HG03565 (cell line): ENCODE results near the gene ARMH4.
"Not testable (repeated sequence)": the region's sequence is repeated elsewhere in the genome, so short reads cannot be mapped to it uniquely, and the experiment has no call there.

ENCODE experiments used
- ATAC-seq: cut with Tn5 transposase; IDR thresholded peaks from one replicate; pipeline ENCODE4 v1.9.1; 2021; ENCODE audit warnings: mild to moderate bottlenecking, moderate library complexity; ENCODE audit not compliant: unreplicated experiment

The ARMH4 gene

DNA sequence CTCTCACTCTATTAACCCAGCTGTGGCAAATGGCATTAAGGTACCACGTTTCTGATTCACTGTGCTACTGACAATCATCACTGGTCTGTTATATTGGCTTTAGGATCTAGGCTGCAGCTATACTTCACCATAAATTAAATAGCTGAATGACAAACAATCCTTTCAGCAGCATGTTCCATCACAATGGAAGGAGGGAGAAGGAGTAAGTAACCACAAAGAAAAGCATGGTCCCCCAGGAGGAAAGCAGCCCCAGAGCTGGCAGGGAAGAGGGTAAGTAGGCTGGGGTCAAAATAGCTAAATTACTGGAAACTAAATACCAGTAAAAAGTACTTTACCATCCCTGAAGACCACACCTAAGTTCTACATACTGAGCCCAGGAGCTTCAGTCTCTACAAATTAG lies 2.8 kb downstream of the ARMH4 start:
- ATAC-seq = no peak

DNA sequence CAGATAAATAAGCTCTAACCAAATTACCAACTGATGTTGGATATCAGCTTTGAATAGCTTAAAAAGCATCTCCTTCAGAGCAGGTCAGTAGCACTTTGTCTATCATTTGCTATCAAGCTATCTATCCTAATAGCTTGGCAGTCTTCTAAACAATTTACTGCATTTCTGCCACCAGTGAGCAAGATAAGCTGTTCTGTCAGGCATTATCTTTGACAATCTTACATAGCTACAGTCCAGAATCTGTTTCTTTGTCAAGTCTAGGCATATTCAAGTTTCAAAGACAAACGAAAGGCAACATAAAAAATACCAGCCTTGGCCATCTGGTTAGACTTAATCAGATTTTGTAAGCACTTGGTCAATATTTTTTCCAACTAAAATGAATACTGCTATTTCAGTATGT lies 5.6 kb downstream of the ARMH4 start:
- ATAC-seq = no peak

DNA sequence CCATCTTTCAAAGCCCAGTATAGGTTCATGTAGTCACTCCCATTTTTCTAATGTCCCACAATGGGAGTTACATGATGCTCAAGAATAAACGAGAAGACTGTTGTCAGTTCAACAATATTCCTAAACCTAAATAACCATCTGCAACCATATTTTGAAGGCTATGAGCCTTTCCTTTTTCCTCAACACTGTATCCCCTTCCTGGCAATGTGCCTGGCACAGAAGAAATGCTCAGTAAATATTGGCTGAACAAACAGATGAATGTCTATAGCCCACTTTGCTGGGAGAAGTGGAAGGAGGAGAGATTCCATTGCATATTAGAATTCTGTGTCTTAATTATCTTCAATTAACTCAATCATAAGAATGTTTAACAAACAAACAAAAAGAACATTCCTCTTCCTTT lies 6.1 kb downstream of the ARMH4 start:
- ATAC-seq = no peak

DNA sequence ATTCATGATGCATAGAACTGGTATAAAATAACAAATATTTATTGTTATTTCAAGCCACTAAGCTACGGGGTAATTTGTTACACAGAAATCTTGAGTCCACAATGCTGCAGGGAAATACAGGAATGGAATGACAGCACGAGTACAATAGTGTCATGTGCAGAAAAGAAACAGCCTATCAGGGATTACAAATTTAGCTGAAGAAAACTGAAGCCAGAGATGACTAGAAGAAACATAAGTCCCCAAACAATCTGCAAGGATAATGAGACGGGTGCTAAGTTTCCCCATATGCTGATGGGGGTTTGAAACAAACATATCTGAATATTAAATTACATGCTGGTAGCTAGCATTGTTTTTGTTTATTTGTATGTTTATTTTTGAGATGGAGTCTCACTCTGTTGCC lies 8.9 kb downstream of the ARMH4 start:
- ATAC-seq = no peak

DNA sequence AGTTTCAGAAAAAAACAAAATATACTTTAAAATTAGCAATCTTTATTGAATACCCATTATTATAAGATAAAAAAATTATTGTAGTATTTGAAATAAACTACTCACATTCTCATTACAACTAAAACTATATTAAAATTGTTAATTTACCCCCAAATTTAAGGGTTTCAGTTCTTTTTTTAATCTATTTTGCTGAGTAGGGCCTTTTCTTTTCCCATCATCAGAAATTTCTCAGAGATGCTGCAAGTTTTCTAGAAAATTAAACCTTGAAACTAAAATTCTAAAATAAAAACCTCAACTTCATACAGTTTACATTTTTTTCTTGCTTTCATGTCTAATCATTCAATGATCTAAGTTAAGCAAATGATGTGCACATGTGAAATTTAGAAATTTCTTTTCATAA lies 10.1 kb downstream of the ARMH4 start:
- ATAC-seq = no peak

DNA sequence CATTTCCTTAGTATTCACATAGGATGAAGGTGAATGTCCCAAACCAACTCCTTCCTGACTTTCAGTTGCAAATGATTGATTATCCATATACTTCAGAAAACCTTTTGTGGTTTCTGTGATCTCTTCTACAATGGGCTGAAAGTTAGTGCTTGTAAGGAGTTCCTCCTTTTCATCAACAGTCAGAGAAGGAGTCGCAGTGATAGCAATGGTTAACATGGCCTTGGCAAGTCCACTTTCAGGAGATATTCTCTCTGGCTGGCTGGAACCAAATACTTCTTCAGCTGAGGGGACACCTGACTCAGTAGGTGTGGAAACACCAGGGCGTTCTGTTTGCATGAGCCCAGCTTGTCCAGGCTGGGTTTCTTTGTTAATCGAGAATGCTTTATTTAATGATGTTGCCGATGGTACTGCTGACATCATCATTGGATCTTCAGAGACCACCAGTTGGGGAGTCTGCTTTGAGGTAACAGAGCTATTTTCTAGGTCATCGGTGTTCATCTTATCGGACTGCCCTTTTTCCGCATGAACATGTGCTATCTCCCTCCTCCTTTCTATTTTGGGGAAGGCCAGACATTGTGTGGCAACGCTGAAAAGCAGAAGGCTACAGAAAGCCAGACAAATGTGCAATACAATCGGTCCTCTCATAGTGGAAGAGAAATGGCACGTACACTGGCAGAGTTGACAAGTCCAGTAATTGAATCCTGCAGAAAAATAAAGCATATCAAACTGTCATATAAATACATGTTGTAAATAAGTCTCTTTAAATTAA lies 13.1 kb downstream of the ARMH4 start:
- ATAC-seq = no peak

DNA sequence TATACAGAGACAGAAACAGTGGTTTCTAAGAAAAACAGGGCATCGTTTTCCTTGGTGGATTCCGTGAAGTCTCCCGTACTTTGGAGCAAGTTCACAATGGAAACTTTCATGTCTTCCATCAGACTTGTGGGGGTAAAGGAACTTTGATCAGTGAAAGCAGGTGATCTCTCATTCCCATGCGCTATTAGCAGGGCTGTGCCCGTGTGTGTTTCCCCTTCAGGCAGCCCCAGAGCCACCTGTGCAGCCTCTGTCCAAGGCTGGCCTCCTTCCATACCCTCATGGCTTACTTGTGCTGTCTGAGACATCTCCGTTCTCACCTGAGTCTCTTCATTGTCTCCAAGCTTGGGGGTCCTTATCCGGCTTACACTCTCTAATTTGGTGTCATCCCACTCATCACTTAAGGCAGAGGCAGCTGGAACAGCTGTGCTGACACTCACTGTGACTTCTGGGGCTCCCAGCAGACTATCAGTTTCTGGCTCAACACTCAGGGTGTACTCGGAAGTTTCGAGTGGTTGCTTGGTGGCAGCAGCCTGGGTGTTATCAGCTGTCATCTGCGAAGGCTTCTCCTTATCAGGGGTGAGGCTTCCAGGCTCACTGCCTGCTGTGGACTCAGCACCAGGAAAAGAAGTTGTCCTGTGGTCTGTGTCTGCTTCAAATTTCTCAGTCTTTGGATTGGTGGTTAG lies 13.8 kb downstream of the ARMH4 start:
- no peak for ATAC-seq

DNA sequence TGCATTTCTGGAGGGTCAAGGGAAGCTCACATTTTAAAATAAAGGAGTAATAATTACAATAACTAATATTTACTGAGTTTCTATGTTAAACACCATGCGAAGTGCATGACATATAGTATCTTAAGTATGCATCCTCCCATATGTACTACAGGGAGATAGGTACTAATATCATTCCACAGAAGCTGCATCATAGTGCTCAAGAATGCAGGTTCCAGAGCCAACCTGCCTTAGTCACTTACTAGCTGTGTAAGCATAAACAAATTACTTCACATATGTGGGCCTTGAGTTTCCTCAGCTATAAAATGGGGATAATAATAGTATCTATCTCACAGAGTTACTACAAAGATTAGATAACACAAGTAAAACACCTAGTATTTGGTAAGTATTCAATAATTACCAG lies 18.3 kb downstream of the ARMH4 start:
- no peak for ATAC-seq

DNA sequence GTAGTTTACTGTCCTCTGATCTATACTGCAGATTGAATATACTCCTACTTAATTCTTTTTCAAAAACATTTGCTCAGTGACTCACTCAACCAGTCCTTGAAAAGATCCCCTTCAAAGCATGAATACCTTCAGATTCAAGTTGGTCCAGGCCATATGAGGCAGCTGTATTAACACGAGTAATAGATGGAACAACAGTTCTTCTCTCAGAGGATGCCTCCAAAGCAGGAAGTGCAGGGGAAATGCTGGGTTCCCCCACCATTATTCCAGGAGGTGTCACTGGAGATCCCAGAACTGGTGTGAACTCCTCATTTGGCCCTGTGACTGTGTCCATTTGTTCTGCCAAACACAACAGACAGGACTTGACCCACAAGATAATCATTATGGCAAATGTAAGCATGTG lies 20.6 kb downstream of the ARMH4 start:
- ATAC-seq = no peak

DNA sequence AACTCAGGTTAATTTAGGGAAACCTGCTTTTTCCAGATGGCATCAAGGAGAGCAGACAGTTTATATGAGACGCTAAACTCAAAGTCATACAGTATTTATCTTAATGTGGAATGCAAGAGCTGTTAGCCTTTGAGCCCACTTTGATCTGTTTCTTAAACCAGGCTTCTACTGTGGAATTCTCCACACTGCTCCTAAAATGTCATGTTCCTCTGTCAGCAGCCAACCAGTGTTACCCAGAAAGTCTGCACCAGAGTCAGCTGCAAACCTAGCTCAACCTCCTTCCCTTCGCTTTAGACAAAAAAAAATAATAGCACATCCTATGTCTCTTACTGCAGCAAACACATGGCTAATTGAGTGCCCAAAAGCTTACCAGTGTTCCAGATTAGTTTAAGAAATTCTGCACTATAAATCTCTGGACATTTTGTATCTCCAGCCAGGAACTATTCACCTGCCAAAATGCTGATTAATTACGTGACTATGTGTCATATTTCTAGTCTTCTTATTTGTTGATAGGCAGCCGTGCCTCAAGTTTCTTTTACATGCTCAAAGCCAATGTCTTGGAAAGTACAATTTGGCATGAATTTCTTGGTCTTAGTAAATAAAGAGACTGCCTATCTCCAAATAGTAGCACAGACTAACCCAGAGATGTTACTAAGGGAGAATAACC lies 21.8 kb downstream of the ARMH4 start:
- no peak for ATAC-seq

DNA sequence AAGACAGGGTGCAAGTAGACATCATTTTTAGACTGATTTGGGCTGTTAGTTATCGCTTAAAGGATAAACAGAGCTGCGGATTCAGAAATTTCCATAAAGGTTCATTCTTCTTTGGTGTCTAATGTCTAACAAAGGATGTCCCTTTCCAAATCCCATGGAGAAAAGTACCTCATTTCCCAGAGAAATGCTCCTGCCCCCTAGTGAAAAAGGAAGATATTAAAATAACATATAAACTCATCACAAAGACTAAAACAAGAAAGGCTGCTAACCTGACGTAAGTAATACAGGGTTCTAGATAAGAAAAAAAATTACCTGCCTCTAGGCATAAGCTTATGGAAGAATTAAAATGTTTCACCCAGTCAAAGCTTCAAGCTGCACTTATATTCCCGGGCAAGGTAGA lies 22.8 kb downstream of the ARMH4 start:
- no peak for ATAC-seq

DNA sequence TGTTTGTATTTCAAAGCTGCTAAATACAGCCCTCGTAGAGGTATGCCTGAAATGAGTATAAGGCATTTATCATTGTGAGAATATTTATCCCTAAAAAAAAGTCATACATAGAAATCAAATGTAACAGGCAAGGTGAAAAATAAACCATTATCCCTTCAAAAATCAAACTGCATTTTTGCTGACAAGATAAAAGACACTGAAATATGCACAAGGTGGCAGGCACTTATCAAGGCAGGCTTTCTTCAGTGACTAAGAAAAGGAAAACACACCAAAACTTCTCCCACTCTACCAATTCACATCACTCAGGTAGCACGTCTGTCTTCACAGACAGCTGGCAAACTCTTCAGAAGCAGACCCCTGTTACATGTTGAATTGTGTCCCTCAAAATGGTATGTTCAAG lies 23.6 kb downstream of the ARMH4 start:
- ATAC-seq = no peak

DNA sequence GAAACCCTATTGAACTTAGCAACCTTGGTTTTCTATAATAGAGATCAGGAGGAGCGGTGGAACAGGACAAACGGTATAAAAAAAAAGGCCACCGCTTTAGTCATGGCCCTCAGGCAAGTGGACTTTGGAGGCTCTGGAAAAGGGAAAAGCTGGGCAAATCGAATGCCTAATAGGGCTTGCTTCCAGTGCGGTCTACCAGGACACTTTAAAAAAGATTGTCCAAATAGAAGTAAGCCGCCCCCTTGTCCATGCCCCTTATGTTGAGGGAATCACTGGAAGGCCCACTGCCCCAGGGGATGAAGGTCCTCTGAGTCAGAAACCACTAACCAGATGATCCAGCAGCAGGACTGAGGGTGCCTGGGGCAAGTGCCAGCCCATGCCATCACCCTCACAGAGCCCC lies 29.5 kb downstream of the ARMH4 start:
- not testable (repeated sequence) for ATAC-seq

DNA sequence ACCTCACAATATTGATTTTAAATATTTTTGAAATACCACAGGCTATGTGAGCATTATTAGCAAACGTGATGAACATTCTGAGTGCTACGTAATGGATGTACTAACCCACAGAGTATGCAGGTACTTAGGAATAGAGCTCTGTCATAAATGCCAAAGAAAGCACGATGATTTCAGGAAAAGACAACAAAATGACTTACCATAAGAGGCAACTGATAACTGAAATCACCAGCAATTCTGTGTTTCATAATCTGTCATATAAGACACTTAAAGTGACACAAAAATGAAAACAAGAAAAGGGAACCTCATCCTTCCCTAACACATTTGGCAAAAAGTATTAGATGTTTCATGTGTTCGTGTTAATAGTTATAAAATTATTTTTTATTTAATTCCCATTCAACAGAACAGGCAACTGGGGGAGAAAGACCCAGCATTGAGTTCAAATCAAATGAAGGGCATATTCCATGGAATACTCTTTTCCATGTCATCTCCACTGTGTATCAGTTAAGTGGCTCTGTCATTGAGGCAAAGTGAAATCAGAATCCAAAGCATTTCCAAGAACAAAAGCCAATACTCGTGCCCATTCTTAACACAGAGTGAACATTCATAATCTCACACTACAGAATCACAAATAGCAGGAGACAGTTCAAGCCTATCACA lies 30.4 kb downstream of the ARMH4 start:
- ATAC-seq = no peak

DNA sequence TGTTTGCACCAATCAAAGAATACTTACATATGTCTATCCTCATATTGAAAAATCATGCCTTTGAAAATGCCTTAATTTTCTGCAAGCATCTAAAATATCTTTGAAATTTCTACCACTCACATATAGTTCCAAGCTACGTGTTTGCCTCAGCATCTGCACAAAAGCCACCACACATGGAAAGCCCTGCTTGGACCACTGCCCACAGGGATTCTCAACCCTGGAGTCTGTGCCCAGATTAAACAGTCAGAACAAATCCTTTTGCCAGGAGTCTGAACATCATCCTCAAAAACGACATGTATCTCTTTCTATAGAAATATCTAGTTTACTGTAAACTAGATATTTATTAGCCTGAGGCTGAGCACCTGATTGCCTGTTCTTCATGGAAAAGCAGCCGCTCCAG lies 32.6 kb downstream of the ARMH4 start:
- ATAC-seq = no peak

DNA sequence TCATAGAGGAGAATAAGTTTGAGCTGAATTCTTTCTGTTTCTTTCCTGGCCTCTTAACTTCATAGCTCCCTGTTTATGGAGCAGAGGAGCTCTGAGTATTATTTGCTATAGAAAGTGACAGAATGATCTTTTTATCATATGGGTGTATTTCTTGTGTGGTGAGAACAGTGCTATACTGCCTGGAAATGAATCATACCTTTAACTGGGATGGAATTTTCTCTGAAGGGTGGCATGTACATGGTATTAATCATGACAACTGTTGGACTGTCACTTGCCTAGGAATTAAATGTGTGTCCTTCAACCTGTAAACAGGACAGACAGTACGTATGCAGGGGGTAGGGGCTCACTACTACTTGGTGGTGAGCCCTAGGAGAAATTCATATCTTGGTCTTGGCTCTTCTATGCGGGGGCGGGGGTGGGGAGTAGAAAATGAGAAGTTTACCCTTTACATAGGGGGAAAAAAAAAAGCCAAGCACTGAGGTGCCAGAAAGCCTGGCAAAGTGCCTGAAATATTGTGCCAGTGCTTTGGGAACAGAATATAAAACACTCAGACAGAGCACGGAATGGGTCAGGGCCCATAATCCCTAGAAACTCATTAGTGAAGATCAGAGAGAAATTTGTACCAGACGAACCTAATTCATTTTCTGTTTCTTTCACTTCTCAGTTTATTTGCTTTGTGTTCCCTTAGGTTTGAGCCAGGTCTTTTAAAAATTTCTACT lies 33.8 kb downstream of the ARMH4 start:
- ATAC-seq = no peak

DNA sequence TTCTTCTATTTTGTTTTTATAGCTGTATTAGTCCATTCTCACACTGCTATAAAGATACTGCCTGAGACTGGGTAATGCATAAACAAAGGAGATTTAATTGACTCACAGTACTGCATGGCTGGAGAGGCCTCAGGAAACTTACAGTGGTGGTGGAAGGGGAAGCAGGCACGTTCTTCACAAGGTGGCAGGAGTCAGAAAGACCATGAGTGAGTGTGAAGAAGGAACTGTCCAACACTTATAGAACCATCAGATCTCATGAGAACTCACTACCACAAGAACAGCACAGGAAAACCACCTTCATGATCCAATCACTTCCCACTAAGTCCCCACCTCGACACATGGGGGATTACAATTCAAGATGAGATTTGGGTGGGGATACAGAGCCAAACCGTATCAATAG lies 42.3 kb downstream of the ARMH4 start:
- ATAC-seq = no peak

DNA sequence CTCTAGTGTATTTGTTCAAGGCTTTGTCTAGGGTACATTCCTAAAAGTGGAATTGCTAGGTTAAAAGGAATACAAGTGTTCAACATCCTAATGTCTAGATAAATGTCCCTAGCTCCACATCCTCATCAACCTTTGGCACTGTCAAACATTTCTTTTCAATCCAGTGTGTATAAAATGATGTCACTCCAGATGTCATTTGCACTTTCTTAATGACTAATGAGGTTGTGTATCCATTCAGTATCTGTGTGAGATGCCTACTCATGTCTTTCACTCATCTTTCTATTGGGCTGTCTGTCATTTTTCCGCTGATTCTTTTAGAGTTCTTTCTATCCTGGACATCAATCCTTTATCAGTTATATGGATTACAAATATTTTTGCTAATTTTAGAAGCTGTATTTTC lies 43.3 kb downstream of the ARMH4 start:
- ATAC-seq = no peak

DNA sequence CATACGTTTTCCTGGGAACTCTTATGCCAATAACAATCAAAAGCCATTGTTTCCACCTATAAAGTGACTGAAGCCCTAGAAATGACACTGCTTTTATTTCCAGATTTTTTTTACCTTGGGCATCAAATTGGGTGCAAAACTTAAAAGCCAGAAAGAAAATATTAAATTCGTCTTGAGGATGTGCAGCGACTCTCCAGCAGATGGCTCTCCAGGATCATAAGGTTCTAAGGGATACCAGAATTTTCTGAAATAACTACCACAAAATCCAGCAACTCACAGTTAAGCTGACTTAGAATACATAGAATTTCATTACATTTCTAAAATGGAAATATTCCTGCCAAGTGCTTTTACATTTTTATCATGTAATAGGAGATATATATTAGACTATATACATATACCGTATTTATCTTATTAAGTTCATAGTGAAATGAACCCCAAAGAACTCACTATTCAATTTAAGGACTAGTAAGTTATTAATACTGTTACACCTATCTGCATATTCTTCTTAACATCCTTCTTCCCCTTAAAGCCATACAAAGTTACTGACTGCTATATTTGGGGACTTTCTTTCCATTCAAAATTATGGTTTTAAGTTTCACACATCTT lies 44.0 kb downstream of the ARMH4 start:
- ATAC-seq = no peak

DNA sequence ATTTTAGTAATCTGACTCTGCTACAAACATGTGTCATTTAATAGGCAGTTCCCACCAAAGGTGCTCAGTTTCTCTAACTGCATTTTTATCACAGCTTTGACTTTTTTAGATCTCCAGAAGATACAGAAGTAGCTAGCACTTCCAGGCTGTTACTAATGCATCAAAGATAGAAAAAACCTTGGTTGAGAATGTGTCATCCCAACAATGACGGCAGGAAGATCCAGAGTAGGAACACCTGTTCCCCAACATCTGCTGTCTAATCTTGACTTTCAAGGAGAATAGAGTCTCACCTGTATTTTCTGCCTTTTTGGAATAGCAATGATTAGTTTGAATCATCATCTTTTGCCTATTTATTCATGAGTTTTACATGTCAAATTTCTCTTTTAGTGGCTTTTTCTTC lies 45.0 kb downstream of the ARMH4 start:
- no peak for ATAC-seq

DNA sequence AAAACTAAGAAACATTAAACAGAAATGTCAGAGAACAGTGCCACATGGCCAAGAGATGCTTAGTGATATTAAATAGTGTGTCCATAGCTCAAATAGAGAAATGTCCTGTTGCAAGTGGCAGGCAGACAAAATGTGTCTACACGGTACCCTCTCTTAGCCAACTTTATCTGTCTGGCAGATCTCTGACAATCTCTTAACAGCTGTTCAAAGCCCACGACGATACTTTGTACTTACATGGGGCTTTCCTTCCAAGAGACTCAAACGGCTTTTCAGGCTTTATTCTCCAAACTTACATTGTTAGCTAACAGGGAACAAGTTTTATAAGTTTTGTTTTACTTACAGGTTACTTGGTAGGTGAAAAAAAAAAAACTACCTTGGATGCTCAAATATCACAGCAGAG lies 45.6 kb downstream of the ARMH4 start:
- no peak for ATAC-seq
